ENCODE measurements around the gene SPECC1. TPM values are rescaled to one million over a fixed set of nuclear protein-coding genes. Genes with fewer than 3 reads are reported as not detected.

SPECC1 gene
- total RNA-seq, 1 donor from 2014 or later: 69.6 TPM

DNA sequence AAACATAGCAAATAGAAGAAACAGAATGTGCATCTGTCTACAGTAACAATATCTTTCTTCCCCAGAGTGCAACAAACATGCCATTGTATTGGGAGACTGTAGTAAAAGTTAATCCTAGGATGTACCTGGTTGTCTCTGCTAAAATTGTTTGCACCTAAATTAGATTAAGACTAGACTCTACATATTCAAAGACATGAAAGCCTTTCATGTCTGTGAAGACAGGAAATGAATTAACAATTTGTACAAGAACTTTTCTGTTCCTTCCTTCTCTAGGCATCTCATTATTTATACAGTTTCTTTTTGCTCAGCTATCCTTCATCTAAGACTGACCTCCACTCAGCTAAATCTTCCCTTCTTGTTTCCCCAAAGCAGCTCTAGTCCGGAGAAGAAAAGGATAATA, 237.5 kb downstream of the SPECC1 start:
- Mint-ChIP-seq H3K4me3 (ENCODE audit: low read depth) (no peak overlapping the region), H3K36me3 (ENCODE audit: insufficient read depth) (peaks cover 35% of the 10 kb centered on the region), H3K4me1 (ENCODE audit: low read depth) (peaks cover 3% of the 10 kb centered on the region)

DNA sequence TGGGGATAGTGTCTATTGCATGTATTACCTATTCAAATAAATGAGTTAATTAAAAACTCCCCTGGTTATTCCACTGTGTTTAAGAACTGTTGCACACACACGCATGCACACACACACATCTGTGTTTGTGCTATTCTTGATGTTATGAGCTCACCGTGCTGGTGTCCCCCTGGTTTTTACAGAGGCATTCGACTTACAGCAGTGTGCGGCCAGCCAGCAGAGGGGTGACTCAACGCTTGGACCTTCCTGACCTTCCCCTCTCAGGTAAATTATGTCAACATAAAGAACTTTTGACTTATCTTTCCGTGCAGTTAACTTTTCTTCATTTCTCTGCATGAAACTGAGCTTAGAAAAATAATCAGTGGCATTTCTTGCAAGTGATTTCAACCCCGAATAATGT, 244.2 kb downstream of the SPECC1 start:
- H3K36me3 Mint-ChIP-seq (ENCODE audit: insufficient read depth): peaks cover 34% of the 10 kb centered on the region
- H3K27ac Mint-ChIP-seq: no peak overlapping the region
- H3K4me3 Mint-ChIP-seq (ENCODE audit: low read depth): no peak overlapping the region
- DNase-seq (ENCODE audit: low spot score, unreplicated experiment): no peak
- no peaks in the 10 kb centered on the region for H3K4me1 Mint-ChIP-seq (ENCODE audit: low read depth)
- H3K27me3 Mint-ChIP-seq: no peaks in the 10 kb centered on the region
- TF ChIP-seq, protein P1, sequence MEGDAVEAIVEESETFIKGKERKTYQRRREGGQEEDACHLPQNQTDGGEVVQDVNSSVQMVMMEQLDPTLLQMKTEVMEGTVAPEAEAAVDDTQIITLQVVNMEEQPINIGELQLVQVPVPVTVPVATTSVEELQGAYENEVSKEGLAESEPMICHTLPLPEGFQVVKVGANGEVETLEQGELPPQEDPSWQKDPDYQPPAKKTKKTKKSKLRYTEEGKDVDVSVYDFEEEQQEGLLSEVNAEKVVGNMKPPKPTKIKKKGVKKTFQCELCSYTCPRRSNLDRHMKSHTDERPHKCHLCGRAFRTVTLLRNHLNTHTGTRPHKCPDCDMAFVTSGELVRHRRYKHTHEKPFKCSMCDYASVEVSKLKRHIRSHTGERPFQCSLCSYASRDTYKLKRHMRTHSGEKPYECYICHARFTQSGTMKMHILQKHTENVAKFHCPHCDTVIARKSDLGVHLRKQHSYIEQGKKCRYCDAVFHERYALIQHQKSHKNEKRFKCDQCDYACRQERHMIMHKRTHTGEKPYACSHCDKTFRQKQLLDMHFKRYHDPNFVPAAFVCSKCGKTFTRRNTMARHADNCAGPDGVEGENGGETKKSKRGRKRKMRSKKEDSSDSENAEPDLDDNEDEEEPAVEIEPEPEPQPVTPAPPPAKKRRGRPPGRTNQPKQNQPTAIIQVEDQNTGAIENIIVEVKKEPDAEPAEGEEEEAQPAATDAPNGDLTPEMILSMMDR (IDR thresholded peaks at IDR 0.05; ENCODE audit: unreplicated experiment): no peak
- H3K9me3 Mint-ChIP-seq (ENCODE audit: low read depth): peaks cover 6% of the 10 kb centered on the region

More for the DNA sequence above, 237.5 kb downstream of the SPECC1 start:
- peaks cover 8% of the 10 kb centered on the region for H3K9me3 Mint-ChIP-seq (ENCODE audit: low read depth)
- H3K27me3 Mint-ChIP-seq: no peaks in the 10 kb centered on the region
- no peak overlapping the region for H3K27ac Mint-ChIP-seq
- TF ChIP-seq, protein P1 (IDR thresholded peaks at IDR 0.05; ENCODE audit: unreplicated experiment): no peak
- no peak for DNase-seq (ENCODE audit: low spot score, unreplicated experiment)

DNA sequence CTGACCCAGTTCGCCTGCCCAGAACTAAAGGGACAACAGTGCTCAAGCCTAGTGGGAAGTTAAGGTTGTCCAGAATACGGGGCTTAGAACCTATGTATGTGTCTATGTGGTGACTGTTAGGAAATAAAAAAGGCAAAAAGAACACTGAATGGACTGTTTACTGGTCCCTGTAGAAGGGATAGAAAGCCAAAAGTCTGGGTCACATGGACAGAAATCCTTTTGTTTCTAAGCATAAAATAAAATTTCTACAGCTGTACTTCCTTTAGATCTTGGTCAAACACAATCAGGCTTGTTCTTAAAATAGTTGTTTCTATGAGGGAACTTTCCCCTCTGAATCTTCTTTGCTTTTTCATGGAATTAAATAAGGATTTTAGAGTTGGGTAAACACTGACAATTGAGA, 245.4 kb downstream of the SPECC1 start:
- Mint-ChIP-seq H3K27ac (no peak overlapping the region), H3K4me3 (ENCODE audit: low read depth) (no peak overlapping the region), H3K36me3 (ENCODE audit: insufficient read depth) (peaks cover 30% of the 10 kb centered on the region), H3K4me1 (ENCODE audit: low read depth) (no peaks in the 10 kb centered on the region), H3K27me3 (no peaks in the 10 kb centered on the region), H3K9me3 (ENCODE audit: low read depth) (peaks cover 3% of the 10 kb centered on the region)
- no peak for DNase-seq (ENCODE audit: low spot score, unreplicated experiment)
- TF ChIP-seq, protein P1 (IDR thresholded peaks at IDR 0.05; ENCODE audit: unreplicated experiment): no peak

DNA sequence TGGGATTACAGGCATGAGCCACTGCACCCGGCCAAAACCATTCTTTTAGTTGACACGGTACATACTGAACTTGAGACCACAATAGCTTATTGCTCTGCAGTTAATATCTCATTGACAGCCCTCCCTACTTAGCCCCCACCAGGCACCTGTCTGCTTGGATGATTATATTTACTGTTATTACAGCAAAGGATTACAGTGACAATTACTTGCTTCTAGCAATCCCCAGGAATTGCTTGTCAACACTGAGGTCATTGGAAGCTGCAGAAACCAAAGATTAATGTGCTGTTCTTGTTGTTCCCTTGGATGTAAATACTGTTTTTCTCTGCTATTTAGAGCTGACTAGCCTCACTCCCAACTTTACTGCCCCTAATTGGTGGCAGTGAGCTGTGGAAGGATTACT, 247.0 kb downstream of the SPECC1 start:
- no peaks in the 10 kb centered on the region for H3K4me1 Mint-ChIP-seq (ENCODE audit: low read depth)
- peaks cover 30% of the 10 kb centered on the region for H3K36me3 Mint-ChIP-seq (ENCODE audit: insufficient read depth)
- H3K9me3 Mint-ChIP-seq (ENCODE audit: low read depth): no peaks in the 10 kb centered on the region
- no peaks in the 10 kb centered on the region for H3K27me3 Mint-ChIP-seq
- no peak for DNase-seq (ENCODE audit: low spot score, unreplicated experiment)
- TF ChIP-seq, protein P1 (IDR thresholded peaks at IDR 0.05; ENCODE audit: unreplicated experiment): no peak
- no peak overlapping the region for H3K4me3 Mint-ChIP-seq (ENCODE audit: low read depth)
- H3K27ac Mint-ChIP-seq: no peak overlapping the region

DNA sequence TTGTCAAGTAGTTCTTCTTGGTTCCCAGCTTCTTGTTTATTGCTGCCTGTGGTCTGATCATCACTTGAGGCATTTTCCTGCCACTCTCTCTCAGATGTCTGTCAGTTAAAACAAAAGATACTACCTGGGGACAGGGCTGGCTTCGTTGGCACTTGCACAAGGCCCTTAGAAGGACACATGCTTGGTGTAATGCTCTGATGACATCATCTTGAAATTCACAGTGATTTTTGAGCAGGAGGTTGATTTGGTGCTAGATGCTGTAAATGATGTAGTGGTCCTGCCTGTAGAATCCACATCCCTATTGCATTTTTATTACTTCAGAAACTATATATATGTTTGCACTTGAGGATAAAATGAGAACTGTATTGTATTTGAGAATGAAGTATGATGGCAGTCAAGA, 247.8 kb downstream of the SPECC1 start:
- H3K36me3 Mint-ChIP-seq (ENCODE audit: insufficient read depth): peaks cover 28% of the 10 kb centered on the region

More for the DNA sequence above, 247.8 kb downstream of the SPECC1 start:
- H3K27me3 Mint-ChIP-seq: no peaks in the 10 kb centered on the region
- DNase-seq (ENCODE audit: low spot score, unreplicated experiment): no peak
- H3K27ac Mint-ChIP-seq: no peak overlapping the region
- no peaks in the 10 kb centered on the region for H3K4me1 Mint-ChIP-seq (ENCODE audit: low read depth)
- H3K4me3 Mint-ChIP-seq (ENCODE audit: low read depth): no peak overlapping the region
- no peaks in the 10 kb centered on the region for H3K9me3 Mint-ChIP-seq (ENCODE audit: low read depth)
- TF ChIP-seq, protein P1 (IDR thresholded peaks at IDR 0.05; ENCODE audit: unreplicated experiment): no peak
